DLD1 (cell line): Measurements from ENCODE around the gene EHD1.

ENCODE experiments used
- in situ Hi-C: cut with HindIII; loops from 2 replicates; pipeline ENCODE4 v1.10.0; 2017; ENCODE audit warnings: low sequenced_read_pairs

Gene EHD1

GRCh38 chr11:64878494-64879243, at the start of gene EHD1:
TSS of gene EHD1 (minus strand) at chr11:64878621. CDS start at chr11:64878464, 157 bp downstream.
- in situ Hi-C loops: no loop called here

- in situ Hi-C loops: no loop called here
These were observed 48.3 kb upstream of the EHD1 start for GRCh38 chr11:64926689-64927088.

GRCh38 chr11:64925536-64926436, 47.4 kb upstream of the EHD1 start:
- in situ Hi-C loops: no loop called here

DNA sequence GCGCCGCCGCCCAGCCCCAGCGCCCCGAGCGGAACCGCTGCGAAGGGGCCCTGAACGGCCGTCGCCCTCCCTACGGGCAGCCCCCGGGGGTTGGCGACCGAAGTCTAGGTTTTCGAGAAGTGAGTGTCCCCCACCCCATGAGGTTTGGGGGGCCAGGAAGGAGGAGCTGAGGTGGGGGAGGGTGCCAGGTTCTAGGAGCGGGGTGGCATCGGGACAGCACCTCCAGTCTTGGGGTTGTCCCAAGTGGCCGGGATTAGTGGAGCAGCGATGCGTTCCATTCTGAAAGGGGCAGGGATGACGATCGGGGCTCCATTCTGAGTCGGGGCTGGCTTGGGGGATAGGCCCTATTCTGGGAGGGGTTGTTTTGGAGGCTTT, 46.5 kb upstream of the EHD1 start:
- in situ Hi-C loops: no loop called here

DNA sequence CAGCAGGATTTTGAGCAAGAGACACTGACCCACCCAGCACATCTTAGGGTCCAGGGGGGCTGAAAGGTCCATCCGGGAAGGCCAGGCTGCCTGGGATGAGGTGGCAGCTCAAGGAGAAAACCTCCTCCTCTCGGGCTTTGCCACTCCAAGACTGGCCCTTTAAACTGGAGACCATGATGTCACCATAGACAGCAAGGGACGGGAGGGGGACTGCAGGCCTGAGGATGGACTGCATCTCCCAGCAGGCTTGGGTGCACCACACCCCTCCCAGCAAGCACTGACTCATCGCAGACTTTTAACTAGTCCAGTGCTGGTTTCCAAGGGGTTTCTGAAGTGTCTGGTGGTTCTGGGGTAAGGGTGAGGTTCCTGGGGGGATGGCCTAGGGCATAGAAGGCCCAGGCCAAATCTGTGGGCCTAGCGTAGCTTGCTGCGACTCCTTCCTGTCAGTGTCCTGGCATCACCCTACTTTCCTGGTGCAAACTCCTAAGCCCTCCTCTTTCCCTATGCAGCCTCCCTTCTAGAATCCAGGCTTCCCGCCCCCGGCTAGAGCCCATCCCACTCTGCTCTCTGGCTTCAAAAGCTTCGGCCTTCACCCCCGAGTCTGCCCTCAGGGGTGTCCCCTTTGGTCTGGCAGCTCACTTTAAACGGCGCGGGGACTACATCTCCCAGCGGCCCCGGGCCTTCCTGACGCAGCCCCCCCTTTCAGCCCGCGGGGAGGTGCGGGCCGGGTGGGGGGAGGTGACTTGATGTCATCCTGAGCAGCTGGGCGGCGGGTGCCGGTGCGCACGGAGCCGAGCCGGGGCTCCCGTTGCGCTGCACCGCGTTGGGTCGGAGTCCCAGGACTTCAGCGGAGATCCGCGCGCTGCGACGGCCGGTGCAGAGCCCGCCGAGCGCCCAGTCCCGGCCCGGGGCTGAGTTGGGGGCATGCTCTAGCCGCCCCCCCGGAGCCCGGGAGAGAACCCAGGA, 45.8 kb upstream of the EHD1 start, which contains the start of gene PPP2R5B:
TSS of gene PPP2R5B (plus strand) at position 746 of the 966 bp plus-strand sequence. CDS start 1,046 bp downstream, outside the sequence.
- in situ Hi-C loops: no loop called here

GRCh38 chr11:64923151-64923661, 44.8 kb upstream of the EHD1 start:
- in situ Hi-C loops: no loop called here

GRCh38 chr11:64921384-64921783, 43.0 kb upstream of the EHD1 start:
- in situ Hi-C loops: no loop called here

DNA sequence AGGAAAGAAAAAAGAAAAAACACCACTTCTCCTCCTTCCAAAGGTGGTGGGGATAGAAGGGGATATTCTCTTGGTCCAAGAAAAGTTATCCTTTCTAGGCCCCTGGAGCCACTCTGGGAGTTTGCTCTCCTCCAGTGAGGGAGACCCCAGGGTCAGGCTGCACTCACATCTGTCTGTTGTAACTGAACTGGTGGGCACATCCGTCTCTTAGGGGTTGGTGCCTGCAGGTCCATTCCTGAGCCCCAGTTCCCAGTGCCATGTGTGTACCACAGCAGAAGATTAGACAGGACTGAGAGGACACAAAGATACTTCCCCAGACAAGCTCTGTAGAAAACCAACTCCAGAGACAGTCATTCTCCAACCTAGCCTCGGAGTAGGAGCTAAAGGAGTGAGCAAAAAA, 41.7 kb upstream of the EHD1 start:
- in situ Hi-C loops: no loop called here

GRCh38 chr11:64919627-64920026, 41.2 kb upstream of the EHD1 start:
- in situ Hi-C loops: no loop called here

- in situ Hi-C loops: no loop called here
These were observed 39.6 kb upstream of the EHD1 start for GRCh38 chr11:64918017-64918416.

DNA sequence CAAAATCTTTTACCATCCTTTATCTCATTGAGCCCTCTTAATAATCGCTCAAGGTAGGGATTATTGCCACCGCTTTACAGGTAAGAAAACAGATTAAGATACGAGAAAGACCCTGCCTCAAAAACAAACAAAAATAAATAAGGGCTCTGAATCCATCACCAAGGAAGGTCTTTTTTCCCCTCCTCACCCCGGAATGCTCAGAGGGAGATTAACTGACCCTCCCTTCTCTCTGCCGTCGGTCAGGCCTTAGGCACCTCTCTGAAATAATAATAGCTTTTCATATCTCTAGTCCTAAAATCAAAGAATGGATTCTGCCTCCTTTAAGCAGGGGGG, 39.2 kb upstream of the EHD1 start:
- in situ Hi-C loops: no loop called here

DNA sequence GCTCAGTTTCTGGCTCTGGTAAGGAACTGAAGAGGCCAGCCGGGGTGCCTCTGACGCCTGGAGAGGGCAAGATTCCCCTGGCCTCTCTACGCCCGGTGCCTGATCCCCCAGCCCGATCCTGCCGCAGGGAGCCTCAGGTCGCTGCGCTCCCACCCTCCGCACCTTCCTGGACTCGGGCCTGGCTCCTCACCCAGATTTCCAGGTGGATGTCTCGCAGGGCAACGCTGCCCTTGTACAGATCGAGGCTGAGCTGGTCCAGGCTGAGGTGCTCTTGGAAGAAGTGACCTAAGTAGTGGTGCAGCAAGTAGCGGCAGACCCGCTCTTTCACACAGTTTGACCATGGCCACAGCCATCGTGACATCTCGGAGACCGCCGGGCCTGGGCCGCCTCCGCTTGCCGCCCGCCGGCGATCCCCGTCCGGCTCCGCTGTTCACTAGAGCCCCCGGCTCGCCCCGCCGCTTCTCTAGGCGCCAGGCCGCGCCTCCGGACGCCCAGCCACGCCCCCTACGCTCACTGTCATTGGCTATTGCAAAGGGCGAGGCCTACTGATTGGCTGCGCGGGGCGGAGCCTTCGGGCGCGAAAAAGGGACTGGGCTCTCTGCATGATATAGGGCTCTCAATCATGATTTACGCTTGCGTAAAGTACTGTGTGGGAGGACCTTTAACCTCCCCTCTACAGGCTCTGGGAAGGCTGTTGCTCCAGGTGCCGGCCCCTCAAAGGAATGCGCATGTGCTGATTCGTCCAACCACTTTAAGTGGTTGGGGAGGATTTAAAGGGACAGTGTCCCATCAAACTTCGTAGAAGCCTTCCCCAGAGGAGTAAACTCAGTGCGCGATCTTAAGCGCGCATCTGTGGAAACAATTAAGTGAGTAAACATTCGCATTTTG, 38.6 kb upstream of the EHD1 start, which contains the start of gene ATG2A:
TSS of gene ATG2A (minus strand) at position 435 of the 888 bp plus-strand sequence. CDS start at position 361, 74 bp downstream.
- in situ Hi-C loops: no loop called here

DNA sequence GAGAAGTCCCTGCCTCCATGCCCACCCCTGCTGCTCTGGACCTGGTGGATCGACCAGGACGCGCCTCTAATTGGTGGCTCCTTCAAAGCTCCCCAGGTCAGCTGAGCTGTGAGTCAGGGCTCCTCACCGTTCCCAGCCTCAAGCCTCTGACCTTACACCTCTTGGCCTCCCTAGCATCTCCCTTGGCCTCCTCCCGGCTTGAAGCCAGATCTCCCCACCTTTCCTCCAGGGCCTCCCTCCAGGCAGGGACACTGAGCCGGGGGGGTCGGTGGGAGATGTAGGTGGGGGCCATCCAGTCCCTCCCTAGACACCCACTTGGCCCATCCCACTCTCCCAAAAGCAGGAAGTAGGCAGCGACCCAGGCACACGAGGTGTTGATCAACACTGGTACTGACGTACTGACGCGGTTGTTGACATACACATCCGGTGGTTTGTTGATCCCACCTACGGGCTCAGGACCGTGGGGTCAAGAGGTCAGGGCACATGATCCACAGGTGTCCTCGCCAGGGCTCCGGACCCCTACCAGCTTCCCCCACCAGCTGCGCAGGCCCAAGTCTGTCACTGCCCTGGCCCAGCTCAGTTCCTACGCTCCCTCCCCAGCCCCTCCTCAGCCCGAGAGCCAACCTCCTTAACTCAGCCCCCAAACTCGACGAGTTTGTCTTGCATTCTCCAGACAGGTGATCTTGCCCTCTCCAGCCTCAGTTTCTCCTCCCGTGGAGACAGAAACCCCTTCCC, 37.8 kb upstream of the EHD1 start:
- in situ Hi-C loops: no loop called here

DNA sequence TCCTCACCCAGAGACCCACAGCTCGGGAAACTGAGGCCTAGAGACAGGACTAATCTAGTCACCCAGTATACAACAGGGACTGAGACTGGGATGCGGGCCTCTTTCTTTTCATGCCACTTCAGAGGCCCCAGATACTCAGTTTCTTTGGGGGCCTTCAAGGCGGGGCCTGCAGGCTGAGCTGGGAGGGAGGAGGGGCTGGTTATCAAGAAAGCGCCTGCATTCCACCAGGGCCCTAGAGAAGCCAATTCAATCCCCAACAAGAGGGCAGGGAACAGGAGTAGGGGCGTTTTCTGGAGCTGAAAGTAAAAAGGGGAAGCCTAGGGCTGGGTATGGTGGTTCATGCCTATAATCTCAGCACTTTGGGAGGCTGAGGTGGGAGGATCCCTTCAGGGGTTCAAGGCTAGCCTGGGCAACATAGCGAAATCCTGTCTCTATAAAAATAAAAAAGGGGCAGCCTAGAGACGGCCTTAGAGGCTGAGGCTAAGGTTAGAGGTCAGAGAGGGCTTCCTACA, 37.0 kb upstream of the EHD1 start:
- in situ Hi-C loops: no loop called here

DNA sequence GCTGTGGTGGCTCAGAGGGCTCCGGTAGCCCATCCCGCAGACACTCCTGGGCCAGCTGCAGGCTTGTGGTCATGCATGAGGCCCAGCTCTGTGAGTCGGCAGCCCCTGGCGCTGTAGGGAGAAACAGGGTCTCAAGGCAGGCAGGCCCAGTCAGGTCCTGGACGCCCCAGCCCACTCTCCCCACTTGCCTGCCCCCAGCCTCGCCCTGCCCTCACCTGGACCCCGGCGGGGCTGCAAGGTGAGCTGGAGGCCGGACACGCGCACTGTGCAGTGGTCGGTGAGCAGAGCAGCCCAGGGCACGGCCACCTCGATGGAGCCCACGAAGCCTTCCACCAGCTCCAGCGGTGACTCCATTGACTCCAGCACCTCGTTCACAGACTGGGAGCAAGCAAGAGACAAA, 35.7 kb upstream of the EHD1 start:
- in situ Hi-C loops: no loop called here

- in situ Hi-C loops: no loop called here
These were observed 34.8 kb upstream of the EHD1 start for GRCh38 chr11:64913171-64913727.

DNA sequence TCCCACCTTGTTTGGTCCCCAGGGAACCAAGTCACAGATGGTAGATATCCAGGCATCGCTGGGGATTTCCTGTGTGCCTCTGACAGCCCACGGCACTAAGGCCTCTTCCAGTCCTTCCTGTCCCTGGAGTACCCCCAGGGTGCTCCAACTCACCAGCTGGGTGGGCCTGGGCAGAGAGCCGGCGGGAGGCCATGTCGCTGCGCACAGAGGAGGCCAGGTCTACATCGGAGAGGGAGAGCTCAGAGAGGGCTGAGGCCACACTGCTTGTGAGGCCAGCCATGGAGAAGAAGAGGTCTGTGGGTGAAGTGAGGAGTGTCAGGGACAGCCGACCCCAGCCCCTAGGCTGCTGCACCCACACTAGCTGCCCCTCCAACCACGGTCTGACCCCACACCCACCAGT, 33.3 kb upstream of the EHD1 start:
- in situ Hi-C loops: no loop called here

DNA sequence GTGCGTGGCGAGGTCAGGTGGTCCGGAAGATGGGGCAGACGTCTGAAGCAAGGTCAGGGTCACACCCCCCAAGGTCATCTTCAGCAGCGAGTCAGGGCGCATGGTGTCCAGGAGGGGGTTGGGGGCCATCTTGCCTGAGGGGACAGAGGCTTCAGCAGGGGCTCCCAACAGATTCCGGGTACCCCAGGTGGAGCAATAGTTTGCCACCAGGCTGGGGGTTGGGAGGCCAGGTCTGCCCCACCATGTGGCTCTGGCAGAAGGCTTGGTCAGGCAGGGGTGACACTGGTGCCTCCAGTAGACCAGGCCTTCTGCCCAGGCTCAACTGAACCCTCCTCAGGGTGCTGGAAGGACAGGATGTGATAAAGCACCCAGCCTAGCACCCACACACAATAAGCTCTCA, 32.7 kb upstream of the EHD1 start:
- in situ Hi-C loops: no loop called here
